Stimulated activated CD4-positive, alpha-beta T cell treated with anti-CD3 and anti-CD28 coated beads, TNF-alpha, amount 100 ng/mL, for 1 hour (primary cell): ENCODE measurements around the gene HLA-DRB1.
"Not testable (repeated sequence)": the region's sequence is repeated elsewhere in the genome, so short reads cannot be mapped to it uniquely, and the experiment has no call there.

Source experiments
- DNase-seq, 3 donors: peaks; one replicate each; pipeline ENCODE4 v3.0.0-alpha.2; 2020; ENCODE audit warnings: low read depth in 3 of 3, low spot score in 1 of 3

The HLA-DRB1 gene

DNA sequence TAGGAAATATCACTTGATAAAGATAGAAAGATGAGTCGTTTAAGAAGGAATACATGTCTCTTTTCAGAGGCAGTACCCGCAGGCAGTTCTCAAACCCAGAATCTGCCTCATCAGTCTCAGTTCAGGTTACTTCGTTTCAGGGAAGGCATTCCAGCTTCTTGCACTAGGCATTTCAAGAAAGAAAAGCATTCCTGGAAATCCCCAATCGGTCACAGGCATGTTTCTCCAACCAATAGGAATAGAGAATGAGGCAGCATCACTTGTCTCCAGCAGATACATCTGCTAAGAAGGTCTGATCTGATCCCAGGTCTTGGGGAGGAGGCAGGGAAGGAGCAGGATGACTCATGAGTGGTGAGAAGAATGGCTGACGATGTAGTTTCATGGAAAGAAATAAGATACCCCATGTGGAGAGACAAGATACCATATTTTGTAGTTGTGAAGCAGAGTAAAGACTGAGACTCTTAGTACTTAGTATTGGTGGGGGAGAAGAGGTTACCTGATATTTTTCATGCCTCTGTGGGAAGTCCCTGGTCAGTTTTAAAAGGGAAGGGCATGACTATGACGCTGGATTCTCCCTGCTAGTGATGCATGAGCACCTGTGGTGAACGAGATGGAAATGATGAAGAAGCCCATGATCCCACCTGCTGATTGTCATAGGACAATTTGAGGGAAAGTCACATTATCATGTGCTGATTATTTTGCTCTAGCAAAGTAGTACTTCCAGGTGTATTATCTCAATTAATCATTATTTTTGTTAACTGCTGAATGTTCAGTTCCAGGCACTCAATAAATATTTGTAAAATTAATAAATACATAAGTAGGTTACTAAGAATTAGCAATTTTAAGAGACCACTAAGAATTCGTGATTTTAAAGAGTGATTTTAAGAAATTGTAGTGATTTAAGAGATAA is 20.3 kb upstream of the HLA-DRB1 start:
- DNase-seq = peak in 1 of 3 donors; percentile 30

DNA sequence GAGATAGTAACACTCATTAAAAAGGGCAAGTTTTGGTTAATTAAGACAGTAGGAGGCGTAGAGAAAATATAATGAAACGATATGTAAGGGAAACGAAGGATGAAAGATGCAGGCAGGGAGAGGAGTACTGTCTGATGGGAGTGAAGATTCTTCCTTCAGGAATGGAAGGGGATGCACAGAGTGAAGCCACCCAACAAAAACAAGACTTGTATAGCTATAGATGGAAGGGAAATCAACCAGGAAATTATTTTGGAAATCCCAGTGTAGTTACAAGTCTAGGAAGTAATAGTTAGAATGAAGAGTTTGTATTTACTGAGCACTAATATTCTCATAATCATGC is 19.7 kb upstream of the HLA-DRB1 start:
- DNase-seq = no peak

DNA sequence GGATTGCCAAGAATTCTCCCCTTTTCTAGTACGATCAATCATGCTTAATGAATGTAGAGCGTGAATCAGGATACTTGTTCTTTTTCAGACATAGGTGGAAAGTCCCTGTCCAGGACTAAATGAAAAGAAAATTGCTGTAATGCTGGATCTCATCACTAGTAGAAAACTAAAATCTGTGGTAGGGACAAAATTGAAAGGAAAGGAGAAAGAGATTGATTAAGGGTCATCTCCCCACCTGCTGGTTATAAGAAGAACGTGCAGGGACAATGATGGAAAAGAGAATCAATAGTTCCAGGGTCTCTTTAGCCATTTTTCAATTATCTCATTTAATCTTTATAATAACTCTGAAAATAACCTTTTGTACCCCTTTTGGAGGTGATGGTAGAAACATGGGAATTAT is 18.7 kb upstream of the HLA-DRB1 start:
- DNase-seq = no peak

DNA sequence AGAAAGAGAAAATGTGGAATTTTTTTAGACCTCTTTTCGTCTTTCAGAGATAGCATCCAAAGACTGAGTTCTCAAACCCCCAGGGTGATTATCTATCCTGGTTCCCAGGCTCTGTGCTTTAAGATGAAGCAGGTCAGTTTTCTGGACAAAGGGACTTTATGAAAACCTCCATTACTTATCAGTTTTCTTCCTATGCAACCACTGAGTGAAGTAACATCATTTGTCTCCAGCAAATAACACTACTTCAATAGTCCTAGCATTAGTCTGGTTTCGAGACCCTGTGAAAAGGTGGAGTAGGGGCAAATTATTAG is 18.3 kb upstream of the HLA-DRB1 start:
- DNase-seq = no peak

DNA sequence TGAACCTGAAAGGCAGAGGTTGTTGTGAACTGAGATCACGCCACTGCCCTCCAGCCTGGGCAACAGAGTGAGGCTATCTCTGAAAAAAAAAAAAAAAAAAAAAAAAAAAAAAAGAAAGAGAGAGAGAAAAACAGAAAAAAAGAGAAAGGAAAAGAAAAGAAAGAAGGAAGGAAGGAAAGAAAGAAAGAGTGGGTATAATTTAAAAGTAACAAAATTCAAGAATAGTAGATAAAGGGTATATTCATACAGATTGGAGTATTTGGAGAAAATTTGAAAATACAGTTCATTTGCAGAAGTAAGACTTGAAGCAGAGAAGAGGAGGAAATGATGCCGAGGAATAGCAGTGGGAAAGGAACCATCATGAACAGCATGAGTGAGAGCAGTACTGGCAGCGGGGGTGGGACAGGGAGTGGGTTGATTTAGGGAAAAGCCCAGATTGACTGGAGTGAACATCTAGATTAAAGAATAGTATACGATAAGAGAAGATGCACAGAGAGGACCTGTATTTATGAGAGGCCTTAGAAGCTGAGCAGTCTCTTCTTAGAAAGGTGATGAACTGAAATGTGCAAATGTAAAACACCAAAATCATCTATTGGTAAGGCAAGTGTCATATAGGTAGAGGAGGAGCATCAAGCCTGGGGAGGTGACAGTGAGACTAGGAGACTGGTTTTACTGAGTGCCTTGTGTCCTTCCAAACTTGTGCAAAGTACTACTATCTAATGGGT is 17.8 kb upstream of the HLA-DRB1 start:
- no peak for DNase-seq

DNA sequence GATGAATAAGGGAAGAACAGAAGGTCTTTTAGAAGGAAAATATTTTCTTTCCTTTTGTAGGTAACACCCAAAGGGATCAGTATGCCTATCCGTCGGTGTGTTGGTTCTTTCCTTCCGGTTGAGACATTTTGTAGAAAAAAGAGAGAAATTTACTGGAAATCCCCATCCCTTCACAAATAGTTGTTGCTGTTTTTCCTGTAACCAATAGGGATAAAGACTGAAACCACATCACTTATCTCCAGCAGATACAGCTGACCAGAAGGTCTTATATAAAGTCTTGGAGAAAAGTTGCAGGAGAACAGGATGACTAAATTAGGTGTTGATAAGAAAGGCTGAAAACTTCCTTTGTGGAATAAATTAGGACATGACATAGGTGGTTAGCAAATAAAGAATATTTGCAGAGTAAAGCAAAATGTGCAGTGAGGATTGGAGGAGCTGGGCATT is 14.8 kb upstream of the HLA-DRB1 start:
- DNase-seq = no peak

DNA sequence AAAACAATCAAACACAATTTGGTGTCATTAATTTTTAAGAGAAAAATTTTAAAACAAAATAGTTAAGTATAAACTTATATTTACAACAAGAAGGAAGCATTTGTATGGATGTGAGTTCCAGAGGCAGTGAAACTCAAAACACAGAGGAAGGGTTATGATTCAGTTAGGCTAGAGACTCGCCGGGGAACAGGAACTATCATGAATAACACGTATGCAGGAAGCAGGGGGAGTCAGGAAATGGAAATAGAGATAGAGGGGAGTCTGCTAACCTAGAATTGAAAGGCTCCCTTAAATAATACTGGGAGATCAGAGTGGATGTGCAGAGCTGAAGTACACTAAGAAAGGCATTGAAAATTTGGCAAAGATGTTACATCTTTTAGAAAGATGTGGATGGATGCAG is 14.2 kb upstream of the HLA-DRB1 start:
- DNase-seq = no peak

DNA sequence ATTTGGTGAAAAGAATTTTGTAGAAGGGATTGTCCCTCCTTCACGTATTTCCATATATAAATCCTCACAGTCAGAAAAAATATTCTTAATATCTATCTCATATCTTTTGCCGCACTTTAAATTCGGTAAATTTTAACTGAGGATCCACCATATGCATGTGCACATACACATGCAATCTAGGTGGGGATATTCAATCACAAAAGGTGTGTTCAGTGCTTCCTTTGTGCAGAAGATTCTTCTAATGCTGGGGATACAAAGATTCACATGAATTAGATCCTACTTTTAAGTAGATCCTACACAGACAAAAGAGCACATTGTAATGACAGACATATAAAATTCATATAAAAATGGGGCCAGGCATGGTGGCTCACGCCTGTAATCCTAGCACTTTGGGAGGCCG is 13.6 kb upstream of the HLA-DRB1 start:
- DNase-seq = no peak

DNA sequence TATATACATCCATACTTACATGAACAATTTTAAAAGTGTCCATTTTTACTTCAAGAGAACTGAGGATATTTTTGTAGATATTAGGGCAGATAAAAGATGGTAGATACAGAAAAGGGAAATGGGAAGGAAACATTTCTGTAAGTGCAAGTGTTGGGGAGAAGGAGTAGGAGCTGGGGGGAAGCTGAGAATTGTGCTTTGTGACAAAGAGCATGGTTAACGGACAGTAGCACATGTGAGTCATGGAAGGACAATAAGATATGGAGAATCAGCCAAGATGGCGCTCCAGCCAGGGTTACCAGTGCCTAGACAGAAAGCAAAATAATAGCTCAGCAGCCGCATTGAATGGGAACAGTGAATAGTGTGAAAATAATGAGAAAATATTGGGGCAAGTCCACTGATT is 12.7 kb upstream of the HLA-DRB1 start:
- DNase-seq = no peak

DNA sequence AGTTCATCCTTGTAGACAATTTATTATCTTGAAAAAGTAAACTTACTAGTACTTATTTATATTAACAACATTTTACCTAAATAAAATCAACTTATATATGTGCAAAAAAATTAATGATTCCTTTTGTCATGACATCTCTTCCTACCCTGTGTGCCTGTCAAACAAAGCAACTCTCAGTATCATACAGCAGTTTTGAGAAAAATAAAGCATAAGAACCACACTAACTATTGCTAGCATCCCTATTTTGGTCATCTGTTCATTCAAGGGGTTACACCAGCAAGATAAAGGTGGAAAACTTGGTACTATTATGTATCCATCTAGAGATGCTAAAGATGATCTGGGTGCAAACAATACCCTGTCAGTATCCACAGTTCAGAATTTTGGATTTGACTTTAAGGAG is 7.4 kb upstream of the HLA-DRB1 start:
- DNase-seq = no peak

DNA sequence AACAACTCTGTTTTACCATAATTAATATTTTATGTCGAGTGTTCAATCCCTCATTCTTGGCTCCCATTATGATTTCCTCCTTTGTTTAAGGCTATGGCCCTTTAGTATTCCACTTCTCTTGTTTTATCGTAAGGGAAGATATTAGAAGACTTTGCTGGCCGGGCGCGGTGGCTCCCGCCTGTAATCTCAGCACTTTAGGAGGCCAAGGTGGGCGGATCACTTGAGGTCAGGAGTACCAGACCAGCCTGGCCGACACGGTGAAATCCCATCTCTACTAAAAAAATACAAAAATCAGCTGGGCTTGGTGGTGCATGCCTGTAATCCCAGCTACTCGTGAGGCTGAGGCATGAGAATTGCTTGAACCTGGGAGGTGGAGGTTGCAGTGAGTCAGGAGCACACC is 1.1 kb upstream of the HLA-DRB1 start:
- DNase-seq = not testable (repeated sequence)

DNA sequence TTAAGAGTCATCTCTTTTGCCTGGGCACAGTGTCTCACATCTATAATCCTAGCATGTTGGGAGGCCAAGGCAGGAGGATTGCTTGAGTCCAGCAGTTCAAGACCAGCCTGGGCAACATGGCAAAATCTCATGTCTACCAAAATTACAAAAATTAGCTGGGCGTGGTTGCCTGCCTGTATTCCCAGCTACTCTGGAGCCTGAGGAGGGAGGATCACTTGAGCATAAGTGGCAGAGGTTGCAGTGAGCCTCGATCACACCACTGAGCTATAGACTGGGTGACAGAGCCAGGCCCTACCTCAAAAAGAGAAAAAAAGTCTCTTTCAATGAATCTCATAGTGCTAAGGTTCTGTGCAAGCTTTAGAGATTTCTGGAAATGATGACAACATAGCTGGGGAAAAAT is 1.5 kb downstream of the HLA-DRB1 start:
- DNase-seq = no peak

DNA sequence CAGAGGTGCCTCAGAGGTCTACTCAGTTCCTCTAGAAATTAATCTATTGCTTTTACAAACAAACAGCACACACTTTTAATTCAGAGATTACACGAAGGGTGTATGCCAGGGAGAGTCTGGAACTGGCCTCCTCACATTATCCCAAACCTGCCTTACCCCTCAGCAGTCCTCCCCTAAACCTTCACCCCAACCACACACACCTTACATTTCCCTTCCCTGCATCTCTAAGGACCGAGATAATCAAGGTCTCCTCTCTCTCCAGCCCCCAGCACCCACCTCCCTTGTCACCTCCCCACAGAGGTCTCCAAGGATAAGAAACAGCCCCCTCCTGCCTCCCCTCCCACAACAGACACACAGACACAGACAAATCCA is 6.1 kb downstream of the HLA-DRB1 start:
- no peak for DNase-seq

DNA sequence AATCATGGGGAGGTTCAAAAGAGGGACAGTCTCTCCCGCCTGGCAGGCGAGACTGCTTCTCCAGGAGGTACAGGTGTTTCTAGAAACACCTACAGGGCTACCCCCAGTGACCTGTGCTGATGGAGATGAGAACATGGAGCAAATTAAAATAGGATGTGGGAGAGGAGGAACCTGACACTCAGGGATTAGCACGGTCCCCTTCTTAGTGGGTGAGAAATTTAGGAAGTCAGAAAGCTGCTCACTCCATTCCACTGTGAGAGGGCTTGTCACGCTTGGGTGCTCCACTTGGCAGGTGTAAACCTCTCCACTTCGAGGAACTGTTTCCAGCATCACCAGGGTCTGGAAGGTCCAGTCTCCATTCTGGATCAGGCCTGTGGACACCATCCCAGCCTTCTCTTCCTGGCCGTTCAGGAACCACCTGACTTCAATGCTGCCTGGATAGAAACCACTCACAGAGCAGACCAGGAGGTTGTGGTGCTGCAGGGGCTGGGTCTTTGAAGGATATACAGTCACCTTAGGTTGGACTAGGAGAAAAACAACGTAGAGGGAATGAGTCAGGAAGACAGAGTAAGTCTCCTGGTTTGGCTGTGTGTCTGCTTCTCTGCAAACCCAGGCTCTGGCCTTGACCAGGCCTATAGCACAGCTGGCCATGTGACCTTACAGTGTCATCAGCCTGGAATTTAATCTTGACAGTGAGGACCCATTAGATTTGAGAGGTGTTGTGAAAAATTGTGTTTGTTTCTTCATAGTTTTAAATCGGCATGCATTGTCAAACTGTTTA is 8.1 kb downstream of the HLA-DRB1 start:
- no peak for DNase-seq

DNA sequence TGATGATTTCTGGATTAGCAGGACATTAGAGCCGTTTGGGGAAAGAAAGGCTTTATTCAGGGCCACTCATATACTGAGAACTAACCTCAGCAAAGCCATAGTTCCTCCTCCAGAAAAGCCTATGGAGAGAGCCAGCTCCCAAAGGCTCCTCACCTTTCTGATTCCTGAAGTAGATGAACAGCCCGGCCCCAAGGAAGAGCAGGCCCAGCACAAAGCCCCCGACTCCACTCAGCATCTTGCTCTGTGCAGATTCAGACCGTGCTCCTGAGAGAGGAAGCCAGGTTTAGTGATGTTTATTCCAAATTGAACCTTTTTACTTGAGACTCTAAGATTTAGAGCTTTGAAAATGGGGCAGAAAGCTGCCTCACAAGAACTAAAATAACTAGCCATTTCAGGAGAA is 9.1 kb downstream of the HLA-DRB1 start:
- no peak for DNase-seq

DNA sequence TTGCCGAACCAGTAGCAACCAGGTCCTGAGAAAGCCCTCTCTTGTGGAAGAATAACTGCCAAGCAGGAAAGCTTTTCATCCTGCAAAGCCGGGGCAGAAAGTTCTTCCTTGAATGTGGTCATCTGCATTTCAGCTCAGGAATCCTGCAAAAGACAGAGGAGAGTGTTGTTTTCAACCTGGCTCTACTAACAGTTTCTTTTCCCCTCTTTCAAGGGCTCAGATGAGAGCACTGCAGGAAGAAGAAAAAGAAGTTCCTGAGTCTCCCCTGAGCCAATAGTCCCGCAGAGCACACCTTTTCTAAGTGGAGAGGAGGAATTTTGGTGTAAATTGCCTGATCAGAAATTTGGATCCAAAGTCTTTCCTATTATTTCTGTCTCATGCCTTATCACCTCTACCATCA is 10.7 kb downstream of the HLA-DRB1 start:
- DNase-seq = no peak

DNA sequence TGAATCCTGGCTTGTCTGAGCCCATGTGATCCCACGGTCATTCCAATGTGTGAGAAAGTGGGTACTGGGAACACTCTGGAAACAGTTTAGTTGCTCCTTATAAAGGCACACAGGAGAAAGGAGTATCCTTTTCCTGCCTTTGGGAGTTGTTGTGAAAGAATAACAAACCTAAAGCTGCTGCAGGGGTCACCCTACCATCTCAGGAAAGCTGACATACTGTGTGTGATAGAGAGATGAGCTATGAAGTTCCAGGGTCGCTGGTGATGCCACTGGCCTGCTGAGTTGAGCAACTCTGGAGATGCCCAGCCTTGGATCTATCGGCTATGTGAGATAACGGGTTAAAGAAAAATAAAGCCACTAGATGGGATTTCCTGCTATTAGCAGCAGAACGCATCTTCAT is 12.2 kb downstream of the HLA-DRB1 start:
- DNase-seq = not testable (repeated sequence)

DNA sequence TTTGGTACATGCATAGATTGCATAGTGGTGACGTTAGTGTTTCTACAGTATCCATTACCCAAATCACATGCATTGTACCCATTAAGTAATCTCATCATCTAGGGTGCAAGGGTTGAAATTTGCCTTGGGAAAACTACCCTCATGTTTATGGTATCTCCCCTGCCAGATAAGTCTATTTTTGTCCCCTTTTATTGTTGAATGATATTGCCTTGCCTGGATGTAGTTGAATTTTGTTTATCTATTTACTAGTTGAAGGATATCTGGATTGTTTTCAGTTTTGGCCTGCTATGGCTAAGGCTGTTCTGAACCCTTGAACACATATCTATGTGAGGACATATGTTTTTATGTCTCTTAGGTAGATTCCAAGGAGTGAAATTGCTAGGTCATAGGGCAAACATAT is 13.4 kb downstream of the HLA-DRB1 start:
- DNase-seq = no peak

DNA sequence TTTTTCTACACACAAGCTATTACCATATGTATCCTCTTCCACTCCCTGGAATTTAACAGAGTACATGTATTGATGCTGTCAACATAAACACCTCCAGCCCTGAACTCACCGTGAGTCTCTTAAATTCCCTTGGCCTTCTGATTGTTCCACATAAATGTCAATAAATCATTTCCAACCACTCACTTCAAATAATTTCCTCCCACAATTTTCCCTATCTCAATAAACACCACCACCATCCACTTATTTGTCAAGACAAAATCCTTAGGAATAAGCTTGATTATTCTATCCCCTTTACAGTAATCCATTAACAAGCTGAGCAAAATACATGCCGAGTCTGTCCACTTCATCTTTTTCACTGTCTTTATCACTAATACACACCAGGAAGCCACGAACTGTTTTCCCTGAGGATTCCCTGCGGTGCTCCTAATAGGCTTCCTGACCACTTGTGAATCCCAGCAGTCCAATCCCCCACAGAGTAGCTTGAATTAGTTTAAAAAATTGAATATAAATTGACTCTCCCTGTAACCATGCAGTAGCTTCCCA is 19.2 kb downstream of the HLA-DRB1 start:
- no peak for DNase-seq

DNA sequence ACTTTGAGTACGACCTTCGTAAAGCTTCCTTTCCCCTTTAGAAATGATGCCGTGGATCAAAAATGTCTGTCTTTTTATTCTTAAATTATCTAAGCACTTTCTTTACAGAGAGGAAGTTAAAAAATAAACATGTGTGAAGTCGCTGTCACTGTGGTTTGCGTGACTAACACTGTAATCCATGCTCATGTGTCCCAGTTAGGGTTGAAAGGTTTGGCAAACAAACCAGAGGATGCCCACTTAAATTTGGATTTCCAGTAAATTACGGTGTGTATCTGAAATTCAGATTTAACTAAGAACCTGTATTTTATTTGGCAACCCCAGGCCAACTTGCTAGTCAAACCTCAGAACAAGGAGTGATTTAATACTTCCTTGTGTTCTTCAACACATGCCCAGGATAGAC is 21.1 kb downstream of the HLA-DRB1 start:
- DNase-seq = no peak

DNA sequence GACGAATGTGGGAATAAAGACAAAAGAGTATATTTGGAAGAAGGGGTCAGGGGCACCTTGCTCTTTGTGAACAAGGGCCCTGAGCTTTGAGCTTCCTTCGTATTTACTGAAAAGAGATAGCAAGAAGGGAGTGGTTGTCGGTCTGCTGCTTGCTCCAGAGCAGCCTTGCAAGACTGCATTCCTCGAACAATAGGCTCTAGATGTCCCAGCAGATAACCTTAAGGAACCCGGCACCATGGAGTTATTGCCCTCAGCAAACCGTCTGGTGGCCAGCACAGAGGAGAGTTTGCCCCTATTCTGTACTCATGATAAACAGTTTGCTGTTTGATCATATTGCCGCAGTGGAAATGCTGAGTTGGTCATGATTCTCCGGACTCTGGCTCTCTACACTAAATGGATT is 22.7 kb downstream of the HLA-DRB1 start:
- DNase-seq = no peak

DNA sequence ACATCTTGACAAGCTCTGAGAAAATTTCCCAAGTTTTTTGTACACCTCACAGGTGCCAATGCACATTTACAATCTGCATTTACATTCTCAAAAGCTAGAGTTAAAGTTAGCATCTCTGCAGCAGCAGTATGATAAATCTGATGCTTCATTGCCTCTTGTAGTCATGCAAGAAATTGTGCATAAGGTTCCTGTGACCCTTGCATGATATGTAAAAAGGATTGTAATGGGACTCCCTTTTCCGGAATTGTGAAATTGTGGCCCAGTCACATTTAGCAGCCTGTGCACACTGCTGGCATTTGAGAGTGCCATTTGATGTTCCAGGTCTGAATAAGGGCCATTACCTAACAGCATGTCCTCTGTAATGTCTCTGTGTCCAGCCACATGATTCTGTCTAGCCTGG is 24.1 kb downstream of the HLA-DRB1 start:
- DNase-seq = no peak
